ENCODE results near the gene CASK.

DNA sequence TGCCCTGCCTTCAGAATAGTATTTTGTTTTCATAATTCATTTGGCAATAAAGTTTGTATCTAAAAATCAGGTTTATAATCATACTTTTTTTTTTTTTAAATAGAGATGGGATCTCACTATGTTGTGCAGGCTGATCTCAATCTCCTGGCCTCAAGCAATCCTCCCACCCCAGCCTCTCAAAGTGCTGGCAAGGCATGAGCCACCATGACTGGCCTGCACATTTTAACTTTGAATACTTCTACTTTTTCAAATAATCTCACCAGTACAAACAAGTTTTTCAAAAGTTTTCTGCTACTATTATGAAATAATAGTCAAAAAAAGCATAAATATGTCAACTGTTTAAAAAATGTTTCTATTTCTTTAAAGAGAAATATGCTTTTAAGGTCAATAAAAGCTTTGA lies 304.1 kb downstream of the CASK start:
- TF ChIP-seq, protein P1, sequence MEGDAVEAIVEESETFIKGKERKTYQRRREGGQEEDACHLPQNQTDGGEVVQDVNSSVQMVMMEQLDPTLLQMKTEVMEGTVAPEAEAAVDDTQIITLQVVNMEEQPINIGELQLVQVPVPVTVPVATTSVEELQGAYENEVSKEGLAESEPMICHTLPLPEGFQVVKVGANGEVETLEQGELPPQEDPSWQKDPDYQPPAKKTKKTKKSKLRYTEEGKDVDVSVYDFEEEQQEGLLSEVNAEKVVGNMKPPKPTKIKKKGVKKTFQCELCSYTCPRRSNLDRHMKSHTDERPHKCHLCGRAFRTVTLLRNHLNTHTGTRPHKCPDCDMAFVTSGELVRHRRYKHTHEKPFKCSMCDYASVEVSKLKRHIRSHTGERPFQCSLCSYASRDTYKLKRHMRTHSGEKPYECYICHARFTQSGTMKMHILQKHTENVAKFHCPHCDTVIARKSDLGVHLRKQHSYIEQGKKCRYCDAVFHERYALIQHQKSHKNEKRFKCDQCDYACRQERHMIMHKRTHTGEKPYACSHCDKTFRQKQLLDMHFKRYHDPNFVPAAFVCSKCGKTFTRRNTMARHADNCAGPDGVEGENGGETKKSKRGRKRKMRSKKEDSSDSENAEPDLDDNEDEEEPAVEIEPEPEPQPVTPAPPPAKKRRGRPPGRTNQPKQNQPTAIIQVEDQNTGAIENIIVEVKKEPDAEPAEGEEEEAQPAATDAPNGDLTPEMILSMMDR (IDR thresholded peaks at IDR 0.05), result no peak
- TF ChIP-seq POLR2A (IDR thresholded peaks at IDR 0.05) (no peak), EP300 (IDR thresholded peaks at IDR 0.05) (no peak)

Data from tibial nerve (tissue), 4 donors.